Suprapubic skin (tissue), 4 donors: ENCODE results near the gene HIVEP1. TPM values are rescaled to one million over a fixed set of nuclear protein-coding genes. Genes with fewer than 3 reads are reported as not detected.

Experiments
- DNase-seq, 2 donors: peaks; one replicate each; pipeline ENCODE4 v3.0.0-alpha.2; 2019; ENCODE audit warnings: low spot score in 2 of 2
- H3K27ac ChIP-seq: fragments of 200-600 bp; sonication (generic); one replicate; pipeline ENCODE4 v1.5.1; 2019
- H3K27me3 ChIP-seq: fragments of 200-600 bp; sonication (generic); one replicate; pipeline ENCODE4 v1.5.1; 2019
- H3K36me3 ChIP-seq: fragments of 200-600 bp; sonication (generic); one replicate; pipeline ENCODE4 v1.5.1; 2019
- H3K4me1 ChIP-seq: fragments of 200-600 bp; sonication (generic); one replicate; pipeline ENCODE4 v1.5.1; 2019
- H3K4me3 ChIP-seq: fragments of 200-600 bp; sonication (generic); one replicate; pipeline ENCODE4 v1.5.1; 2019; ENCODE audit warnings: mild to moderate bottlenecking
- H3K9me3 ChIP-seq: fragments of 200-600 bp; sonication (generic); one replicate; pipeline ENCODE4 v1.5.1; 2019
- EP300 ChIP-seq: sonication (generic); formaldehyde crosslinking; IDR thresholded peaks from one replicate; pipeline ENCODE4 v1.6.1; 2017; ENCODE audit warnings: antibody characterized with exemption
- POLR2A ChIP-seq, 2 donors: fragments of 450-650 bp; IDR thresholded peaks; one replicate each; pipeline ENCODE4 v1.6.1; 2017; ENCODE audit warnings: antibody characterized with exemption in 2 of 2, mild to moderate bottlenecking in 2 of 2, moderate library complexity in 2 of 2
- POLR2AphosphoS5 ChIP-seq, 3 donors: sonication (generic); formaldehyde crosslinking; IDR thresholded peaks; one replicate each; pipeline ENCODE4 v1.6.1; 2017; ENCODE audit warnings: antibody characterized with exemption in 3 of 3
- WGBS: methylation state at CpG from one replicate; pipeline ENCODE4 v1.1.5; 2018; 5-methylcytosine and 5-hydroxymethylcytosine counted together
- total RNA-seq, 4 donors: library from RNA; depleted of rRNA; stranded (reverse); fragments of >200 nt; gene quantifications; one replicate each; pipeline ENCODE4 v1.1.0, GENCODE V29; 2016
- TF ChIP-seq, protein P1 (sequence below), 2 donors: fragments of 200-600 bp in 1 of 2; fragments of 450-650 bp in 1 of 2; sonication (generic) in 1 of 2; IDR thresholded peaks; one replicate each; pipeline ENCODE4 v1.5.1; 2016 to 2019; ENCODE audit warnings: antibody characterized with exemption in 2 of 2, mild to moderate bottlenecking in 1 of 2, moderate library complexity in 1 of 2

The HIVEP1 gene
- total RNA-seq, 4 donors from 2014 or later, result 37.9 to 48.4 (median 43.9) TPM

DNA sequence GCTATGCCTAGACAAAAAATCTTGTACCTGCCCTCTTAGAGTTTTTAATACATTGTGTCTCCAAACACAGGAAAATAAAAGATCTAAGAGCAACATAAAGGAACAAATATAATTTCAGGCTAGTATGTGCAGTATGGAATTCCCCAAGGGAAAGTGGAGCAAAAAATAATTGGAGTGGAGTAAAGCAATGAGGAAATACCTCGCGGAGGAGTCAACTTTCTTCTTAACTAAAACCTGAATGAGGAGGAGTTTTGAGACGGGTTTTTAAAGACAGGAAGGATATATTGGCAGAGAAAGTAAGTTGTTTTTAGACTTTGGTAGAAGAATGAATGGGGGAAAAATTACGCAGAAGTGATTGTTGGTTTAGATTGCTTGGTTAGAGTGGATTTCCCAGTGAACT is 14.0 kb downstream of the HIVEP1 start:
- H3K9me3 ChIP-seq, result no peaks in the 10 kb centered on the region
- DNase-seq, result no peak
- 70% methylated on average over 4 of the region's 4 CpGs for WGBS
- no peak overlapping the region for H3K27ac ChIP-seq
- no peak for TF ChIP-seq POLR2A (IDR thresholded peaks at IDR 0.05)
- TF ChIP-seq, protein P1, sequence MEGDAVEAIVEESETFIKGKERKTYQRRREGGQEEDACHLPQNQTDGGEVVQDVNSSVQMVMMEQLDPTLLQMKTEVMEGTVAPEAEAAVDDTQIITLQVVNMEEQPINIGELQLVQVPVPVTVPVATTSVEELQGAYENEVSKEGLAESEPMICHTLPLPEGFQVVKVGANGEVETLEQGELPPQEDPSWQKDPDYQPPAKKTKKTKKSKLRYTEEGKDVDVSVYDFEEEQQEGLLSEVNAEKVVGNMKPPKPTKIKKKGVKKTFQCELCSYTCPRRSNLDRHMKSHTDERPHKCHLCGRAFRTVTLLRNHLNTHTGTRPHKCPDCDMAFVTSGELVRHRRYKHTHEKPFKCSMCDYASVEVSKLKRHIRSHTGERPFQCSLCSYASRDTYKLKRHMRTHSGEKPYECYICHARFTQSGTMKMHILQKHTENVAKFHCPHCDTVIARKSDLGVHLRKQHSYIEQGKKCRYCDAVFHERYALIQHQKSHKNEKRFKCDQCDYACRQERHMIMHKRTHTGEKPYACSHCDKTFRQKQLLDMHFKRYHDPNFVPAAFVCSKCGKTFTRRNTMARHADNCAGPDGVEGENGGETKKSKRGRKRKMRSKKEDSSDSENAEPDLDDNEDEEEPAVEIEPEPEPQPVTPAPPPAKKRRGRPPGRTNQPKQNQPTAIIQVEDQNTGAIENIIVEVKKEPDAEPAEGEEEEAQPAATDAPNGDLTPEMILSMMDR (IDR thresholded peaks at IDR 0.05), result no peak
- no peak for TF ChIP-seq POLR2AphosphoS5 (IDR thresholded peaks at IDR 0.05)
- TF ChIP-seq EP300, result no peak
- H3K27me3 ChIP-seq, result no peaks in the 10 kb centered on the region
- H3K4me3 ChIP-seq, result no peak overlapping the region
- H3K36me3 ChIP-seq, result peaks cover 7% of the 10 kb centered on the region
- H3K4me1 ChIP-seq, result peaks cover 8% of the 10 kb centered on the region

DNA sequence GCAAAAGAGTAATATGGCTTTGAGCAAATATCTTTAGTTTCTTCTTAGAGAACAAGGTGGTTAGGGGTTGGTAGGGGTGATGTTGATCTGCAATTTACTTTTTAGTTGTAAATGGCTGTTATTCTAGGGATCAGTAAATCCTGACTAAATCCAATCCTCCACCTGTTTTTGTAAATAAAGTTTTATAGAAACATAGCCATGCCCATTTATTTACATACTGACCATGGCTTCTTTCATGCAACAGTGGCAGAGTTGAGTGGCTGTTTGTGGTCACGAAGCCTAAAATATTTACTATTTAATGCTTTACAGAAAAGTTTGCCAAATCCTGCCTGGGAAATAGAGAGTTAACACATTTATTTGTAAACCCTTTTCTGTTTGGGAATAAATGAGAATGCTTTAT is 14.7 kb downstream of the HIVEP1 start:
- H3K27ac ChIP-seq, result no peak overlapping the region
- H3K4me3 ChIP-seq, result no peak overlapping the region
- peaks cover 7% of the 10 kb centered on the region for H3K36me3 ChIP-seq
- no peaks in the 10 kb centered on the region for H3K27me3 ChIP-seq
- DNase-seq, result no peak
- 92% methylated on average over 1 of the region's 1 CpG for WGBS
- peaks cover 15% of the 10 kb centered on the region for H3K4me1 ChIP-seq
- no peak for TF ChIP-seq POLR2A (IDR thresholded peaks at IDR 0.05)
- TF ChIP-seq EP300, result no peak
- no peak for TF ChIP-seq POLR2AphosphoS5 (IDR thresholded peaks at IDR 0.05)
- TF ChIP-seq, protein P1 (IDR thresholded peaks at IDR 0.05), result no peak
- H3K9me3 ChIP-seq, result no peaks in the 10 kb centered on the region

DNA sequence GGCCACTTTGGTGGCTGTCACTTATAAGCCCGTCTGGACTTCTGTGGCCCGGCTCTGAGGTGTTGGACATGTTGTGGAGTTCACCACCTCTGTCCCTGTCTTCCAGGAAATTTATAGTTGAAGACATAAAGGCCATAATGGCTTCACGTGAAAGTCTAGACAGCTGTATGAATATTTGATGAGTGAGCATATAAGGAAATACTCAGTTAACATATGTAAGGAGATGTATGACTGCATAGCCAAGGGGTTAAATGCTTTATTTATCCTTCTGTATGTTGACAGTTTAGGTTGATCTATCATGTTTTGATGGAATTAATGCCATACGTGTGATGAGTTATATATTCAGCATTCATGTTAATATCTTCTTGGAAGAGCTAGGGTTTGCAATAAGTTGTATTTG is 16.1 kb downstream of the HIVEP1 start:
- TF ChIP-seq, protein P1 (IDR thresholded peaks at IDR 0.05), result no peak
- TF ChIP-seq POLR2AphosphoS5 (IDR thresholded peaks at IDR 0.05) (no peak), POLR2A (IDR thresholded peaks at IDR 0.05) (no peak), EP300 (no peak)
- Histone ChIP-seq H3K4me3 (no peak overlapping the region), H3K27me3 (no peaks in the 10 kb centered on the region), H3K4me1 (peaks cover 21% of the 10 kb centered on the region), H3K36me3 (peaks cover 4% of the 10 kb centered on the region), H3K9me3 (no peaks in the 10 kb centered on the region), H3K27ac (no peak overlapping the region)
- 86% methylated on average over 4 of the region's 4 CpGs for WGBS
- DNase-seq, result no peak

DNA sequence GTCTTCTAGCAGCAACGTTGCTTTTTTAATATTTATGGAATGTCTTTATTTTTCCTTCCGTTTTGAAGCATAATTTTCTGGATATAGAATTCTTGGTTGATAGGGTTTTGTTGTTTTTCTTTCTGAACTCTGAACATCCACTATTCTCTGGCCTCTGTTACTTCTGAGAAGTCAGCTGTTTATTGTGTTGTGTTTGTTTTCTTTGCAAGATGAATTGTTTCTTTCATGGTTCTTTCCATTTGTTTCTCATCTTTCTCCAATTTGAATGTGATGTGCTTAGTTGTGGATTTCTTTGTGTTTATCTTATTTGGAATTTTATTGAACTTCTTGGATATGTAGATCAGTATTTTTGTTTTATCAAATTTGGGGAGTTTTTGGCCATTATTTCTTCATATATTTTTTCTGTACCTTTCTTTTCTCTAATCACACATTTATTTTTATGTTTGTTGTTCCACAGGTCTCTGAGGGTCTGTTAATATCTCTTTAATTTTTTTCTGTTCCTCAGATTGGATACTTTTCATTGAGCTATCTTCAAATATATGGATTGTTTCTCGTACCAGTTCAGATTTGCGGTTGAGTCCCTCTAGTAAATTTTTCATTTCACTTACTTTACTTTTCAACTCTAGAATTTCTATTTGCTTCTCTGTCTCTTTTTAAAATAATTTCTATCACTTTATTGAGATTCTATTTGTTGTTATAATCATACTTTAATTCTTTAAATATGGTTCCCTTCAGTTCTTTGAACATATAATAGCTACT is 18.0 kb downstream of the HIVEP1 start:
- no peak for DNase-seq
- WGBS, result 93% methylated on average over 4 of the region's 4 CpGs
- Histone ChIP-seq H3K36me3 (peaks cover 3% of the 10 kb centered on the region), H3K4me3 (no peak overlapping the region), H3K27me3 (no peaks in the 10 kb centered on the region), H3K27ac (no peak overlapping the region), H3K9me3 (no peaks in the 10 kb centered on the region), H3K4me1 (peaks cover 32% of the 10 kb centered on the region)
- TF ChIP-seq, protein P1 (IDR thresholded peaks at IDR 0.05), result no peak
- TF ChIP-seq EP300, result no peak
- TF ChIP-seq POLR2AphosphoS5 (IDR thresholded peaks at IDR 0.05), result no peak
- no peak for TF ChIP-seq POLR2A (IDR thresholded peaks at IDR 0.05)

DNA sequence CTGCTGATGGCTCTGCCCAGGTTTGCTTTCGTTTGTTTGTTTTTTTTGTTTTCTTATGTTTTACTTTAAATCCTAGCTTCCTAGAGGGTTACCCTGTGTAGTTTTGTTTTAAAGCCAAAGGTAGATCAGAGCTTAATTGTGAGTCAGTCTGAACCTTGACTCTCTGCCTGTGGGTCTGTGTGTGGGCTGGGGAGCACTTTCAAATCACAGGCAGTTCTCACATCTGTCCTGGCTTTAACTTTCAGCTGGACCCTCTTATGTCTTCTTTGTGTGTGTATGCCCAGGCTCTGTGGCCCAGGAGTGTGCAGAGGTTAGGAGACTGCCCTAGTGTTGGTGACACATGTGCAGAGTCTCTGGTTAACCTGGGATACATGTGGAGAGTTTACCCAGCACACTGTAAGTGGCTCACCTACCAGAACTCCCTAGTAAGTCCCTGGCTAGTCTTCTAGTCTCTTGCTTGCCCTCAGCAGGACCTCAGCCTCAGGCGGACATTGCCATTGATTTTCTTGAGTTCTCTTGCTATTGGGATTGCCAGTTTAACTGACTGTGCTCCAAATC is 19.0 kb downstream of the HIVEP1 start:
- Histone ChIP-seq H3K27me3 (no peaks in the 10 kb centered on the region), H3K4me3 (no peak overlapping the region), H3K9me3 (no peaks in the 10 kb centered on the region), H3K4me1 (peaks cover 29% of the 10 kb centered on the region), H3K36me3 (peaks cover 3% of the 10 kb centered on the region), H3K27ac (no peak overlapping the region)
- WGBS, result 98% methylated on average over 2 of the region's 2 CpGs
- no peak for DNase-seq
- TF ChIP-seq POLR2AphosphoS5 (IDR thresholded peaks at IDR 0.05) (no peak), POLR2A (IDR thresholded peaks at IDR 0.05) (no peak), EP300 (no peak)
- TF ChIP-seq, protein P1 (IDR thresholded peaks at IDR 0.05), result no peak
